Measurements from ENCODE around the gene RCBTB1. TPM values are rescaled to one million over a fixed set of nuclear protein-coding genes. Genes with fewer than 3 reads are reported as not detected.
A peak's percentile ranks its signal among the peaks of the same experiment; 100 is the strongest.

The RCBTB1 gene
- total RNA-seq, 3 donors from 2014 or later: 11.6 to 14.0 (median 11.9) TPM

DNA sequence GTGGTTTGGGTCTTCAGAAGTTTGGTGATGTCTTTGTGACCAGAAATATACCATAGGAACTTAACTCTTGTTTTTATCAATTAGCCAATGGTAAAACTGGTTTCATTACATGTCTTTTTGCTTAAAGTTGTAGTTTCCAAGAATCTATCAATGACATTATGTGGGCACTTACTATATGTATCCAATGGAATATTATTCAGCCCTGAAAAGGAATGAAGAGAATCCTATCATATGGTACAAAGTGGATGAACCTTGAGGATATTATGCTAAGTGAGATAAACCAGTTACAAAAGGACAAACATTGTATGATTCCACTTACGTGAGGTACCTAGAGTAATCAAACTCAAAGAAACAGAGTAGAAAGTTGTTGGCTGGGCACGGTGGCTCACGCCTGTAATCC, 26.4 kb downstream of the RCBTB1 start:
- DNase-seq: no peak
- H3K9me3 Mint-ChIP-seq: no peaks in the 10 kb centered on the region
- no peak overlapping the region for H3K4me3 Mint-ChIP-seq
- no peaks in the 10 kb centered on the region for H3K27me3 Mint-ChIP-seq (ENCODE audit: low read depth)
- ATAC-seq: no peak
- peaks cover 38% of the 10 kb centered on the region for H3K36me3 Mint-ChIP-seq (ENCODE audit: insufficient read depth)
- H3K4me1 Mint-ChIP-seq (ENCODE audit: low read depth): no peaks in the 10 kb centered on the region

DNA sequence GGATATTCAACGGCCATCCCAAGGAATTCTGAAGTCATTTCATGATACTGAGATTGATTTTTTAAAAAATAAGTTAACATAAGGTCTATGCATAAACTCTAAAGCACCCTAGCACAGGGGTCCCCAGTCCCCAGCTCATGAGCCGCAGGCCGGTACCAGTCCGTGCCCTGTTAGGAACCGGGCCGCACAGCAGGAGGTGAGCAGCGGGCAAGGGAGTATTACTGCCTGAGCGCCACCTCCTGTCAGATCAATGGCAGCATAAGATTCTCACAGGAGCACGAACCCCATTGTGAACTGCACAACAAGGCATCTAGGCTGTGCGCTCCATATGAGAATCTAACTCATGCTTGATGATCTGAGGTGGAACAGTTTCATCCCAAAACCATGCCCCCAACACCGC, 31.0 kb downstream of the RCBTB1 start:
- ATAC-seq (no peak), DNase-seq (no peak)
- Mint-ChIP-seq H3K4me1 (ENCODE audit: low read depth) (no peaks in the 10 kb centered on the region), H3K9me3 (no peaks in the 10 kb centered on the region), H3K4me3 (no peak overlapping the region), H3K36me3 (ENCODE audit: insufficient read depth) (peaks cover 37% of the 10 kb centered on the region), H3K27me3 (ENCODE audit: low read depth) (no peaks in the 10 kb centered on the region)

DNA sequence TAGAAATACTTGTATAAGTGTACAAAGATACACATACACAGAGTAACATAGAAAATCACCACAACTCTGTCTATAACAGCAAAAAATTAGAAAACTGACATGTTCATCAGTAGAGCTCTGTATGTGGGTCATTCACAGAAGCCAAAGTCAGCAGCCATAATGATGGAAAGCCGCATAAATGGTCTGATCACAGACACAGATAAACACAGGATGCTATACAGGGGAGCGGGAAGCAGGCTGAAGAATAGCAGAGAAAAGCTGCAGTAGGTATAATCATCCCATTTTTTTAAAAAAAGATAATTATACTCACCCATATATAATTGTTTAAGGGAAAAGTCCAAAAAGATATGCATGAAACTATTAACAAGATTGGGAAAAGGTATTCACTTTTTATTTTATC, 31.5 kb downstream of the RCBTB1 start:
- no peak overlapping the region for H3K4me3 Mint-ChIP-seq
- DNase-seq (no peak), ATAC-seq (no peak)
- H3K4me1 Mint-ChIP-seq (ENCODE audit: low read depth): no peaks in the 10 kb centered on the region
- H3K36me3 Mint-ChIP-seq (ENCODE audit: insufficient read depth): peaks cover 33% of the 10 kb centered on the region
- no peaks in the 10 kb centered on the region for H3K27me3 Mint-ChIP-seq (ENCODE audit: low read depth)
- H3K9me3 Mint-ChIP-seq: no peaks in the 10 kb centered on the region

DNA sequence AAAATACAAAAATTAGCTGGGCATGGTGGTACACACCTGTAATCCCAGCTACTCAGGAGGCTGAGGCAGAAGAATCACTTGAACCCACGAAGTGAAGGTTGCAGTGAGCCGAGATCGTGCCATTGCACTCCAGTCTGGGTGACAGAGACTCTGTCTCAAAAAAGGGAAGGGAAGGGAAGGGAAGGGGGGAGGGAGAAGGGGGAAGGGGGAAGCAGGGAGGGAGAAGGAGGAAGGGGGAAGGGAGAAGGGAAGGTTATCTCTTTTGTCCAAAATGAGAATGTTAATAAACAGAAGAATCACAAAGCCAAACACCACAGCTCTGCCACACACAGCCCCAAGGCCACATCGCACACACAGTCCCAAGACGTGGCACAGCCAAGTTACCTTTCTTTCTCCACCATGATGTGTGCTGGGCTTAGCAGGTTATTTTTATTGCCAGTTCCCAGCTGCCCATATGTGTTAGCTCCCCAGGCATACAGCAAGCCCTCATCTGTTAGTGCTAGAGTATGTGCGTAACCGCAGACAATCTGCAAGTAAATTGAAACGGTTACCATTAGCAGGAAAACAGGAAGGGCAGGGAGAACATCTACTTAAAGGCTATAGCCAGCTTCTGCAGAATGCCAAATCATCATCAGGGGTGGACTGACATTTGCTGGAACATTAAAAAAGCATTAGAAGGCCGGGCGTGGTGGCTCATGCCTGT, 34.3 kb downstream of the RCBTB1 start:
- H3K4me3 Mint-ChIP-seq: no peak overlapping the region
- H3K9me3 Mint-ChIP-seq: no peaks in the 10 kb centered on the region
- no peak for ATAC-seq
- no peak for DNase-seq
- no peaks in the 10 kb centered on the region for H3K27me3 Mint-ChIP-seq (ENCODE audit: low read depth)
- H3K4me1 Mint-ChIP-seq (ENCODE audit: low read depth): no peaks in the 10 kb centered on the region
- H3K36me3 Mint-ChIP-seq (ENCODE audit: insufficient read depth): peaks cover 31% of the 10 kb centered on the region

DNA sequence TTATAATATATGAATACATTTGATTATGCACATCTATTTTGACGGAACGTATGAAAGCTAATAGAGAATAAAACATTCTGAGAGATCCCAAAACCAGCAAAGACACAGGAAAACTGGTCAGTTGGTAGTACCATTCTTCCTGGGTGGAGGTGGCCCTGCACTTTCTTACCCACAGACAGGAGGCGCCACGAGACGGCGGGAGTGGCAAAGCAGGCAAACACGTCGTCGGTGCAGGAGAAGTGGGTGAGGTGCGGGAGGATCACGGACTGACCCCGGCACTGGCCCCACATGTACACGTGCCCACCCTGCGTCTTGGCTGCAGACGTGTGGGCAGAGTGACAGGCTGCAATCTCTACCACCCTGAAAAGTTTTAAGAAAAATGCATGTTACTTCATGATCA, 36.1 kb downstream of the RCBTB1 start:
- Mint-ChIP-seq H3K27me3 (ENCODE audit: low read depth) (no peaks in the 10 kb centered on the region), H3K4me3 (no peak overlapping the region), H3K9me3 (no peaks in the 10 kb centered on the region), H3K4me1 (ENCODE audit: low read depth) (no peaks in the 10 kb centered on the region), H3K36me3 (ENCODE audit: insufficient read depth) (peaks cover 28% of the 10 kb centered on the region)
- no peak for ATAC-seq
- DNase-seq: no peak

DNA sequence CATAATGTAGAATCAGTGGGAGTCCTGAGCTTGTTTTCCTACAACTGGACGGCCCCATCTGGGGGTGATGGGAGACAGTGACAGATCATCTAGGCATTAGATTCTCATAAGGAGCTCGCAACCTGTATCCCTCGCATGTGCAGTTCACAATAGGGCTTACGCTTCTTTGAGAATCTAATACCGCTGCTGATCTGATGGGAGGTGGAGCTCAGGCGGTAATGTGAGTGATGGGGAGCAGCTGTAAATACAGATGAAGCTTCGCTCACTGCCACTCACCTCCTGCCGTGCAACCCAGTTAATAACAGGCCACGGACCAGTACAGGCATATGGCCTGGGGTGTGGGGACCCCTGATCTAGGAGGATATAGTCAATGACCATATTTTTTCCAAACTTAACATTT, 38.8 kb downstream of the RCBTB1 start:
- no peaks in the 10 kb centered on the region for H3K9me3 Mint-ChIP-seq
- H3K36me3 Mint-ChIP-seq (ENCODE audit: insufficient read depth): peaks cover 21% of the 10 kb centered on the region
- no peak overlapping the region for H3K4me3 Mint-ChIP-seq
- H3K4me1 Mint-ChIP-seq (ENCODE audit: low read depth): no peaks in the 10 kb centered on the region
- no peaks in the 10 kb centered on the region for H3K27me3 Mint-ChIP-seq (ENCODE audit: low read depth)
- ATAC-seq (no peak), DNase-seq (no peak)

- Mint-ChIP-seq H3K36me3 (ENCODE audit: insufficient read depth) (peaks cover 21% of the 10 kb centered on the region), H3K27me3 (ENCODE audit: low read depth) (no peaks in the 10 kb centered on the region), H3K9me3 (no peaks in the 10 kb centered on the region), H3K4me1 (ENCODE audit: low read depth) (peaks cover 2% of the 10 kb centered on the region), H3K4me3 (no peak overlapping the region)
- no peak for DNase-seq
- no peak for ATAC-seq
Measured at GRCh38 chr13:49545661-49546060, 39.7 kb downstream of the RCBTB1 start.

DNA sequence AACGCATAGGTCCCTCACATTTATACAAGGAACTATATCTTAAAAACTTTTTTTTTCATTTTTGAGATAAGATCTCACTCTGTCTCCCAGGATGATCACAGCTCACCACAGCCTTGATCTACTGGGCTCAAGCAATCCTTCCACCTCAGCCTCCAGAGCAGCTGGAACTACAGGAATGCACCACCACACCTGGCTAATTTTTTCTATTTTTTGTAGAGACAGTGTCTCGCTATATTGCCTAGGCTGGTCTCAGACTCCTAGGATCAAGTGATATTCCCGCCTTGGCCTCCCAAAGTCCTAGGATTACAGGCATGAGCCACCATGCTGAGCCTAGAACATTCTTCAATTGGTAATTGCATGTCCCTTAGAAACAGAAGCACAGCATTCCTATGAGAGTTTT, 41.7 kb downstream of the RCBTB1 start:
- no peak for DNase-seq
- peaks cover 19% of the 10 kb centered on the region for H3K4me1 Mint-ChIP-seq (ENCODE audit: low read depth)
- no peak for ATAC-seq
- H3K27me3 Mint-ChIP-seq (ENCODE audit: low read depth): no peaks in the 10 kb centered on the region
- H3K4me3 Mint-ChIP-seq: no peak overlapping the region
- H3K36me3 Mint-ChIP-seq (ENCODE audit: insufficient read depth): peaks cover 17% of the 10 kb centered on the region
- no peaks in the 10 kb centered on the region for H3K9me3 Mint-ChIP-seq

DNA sequence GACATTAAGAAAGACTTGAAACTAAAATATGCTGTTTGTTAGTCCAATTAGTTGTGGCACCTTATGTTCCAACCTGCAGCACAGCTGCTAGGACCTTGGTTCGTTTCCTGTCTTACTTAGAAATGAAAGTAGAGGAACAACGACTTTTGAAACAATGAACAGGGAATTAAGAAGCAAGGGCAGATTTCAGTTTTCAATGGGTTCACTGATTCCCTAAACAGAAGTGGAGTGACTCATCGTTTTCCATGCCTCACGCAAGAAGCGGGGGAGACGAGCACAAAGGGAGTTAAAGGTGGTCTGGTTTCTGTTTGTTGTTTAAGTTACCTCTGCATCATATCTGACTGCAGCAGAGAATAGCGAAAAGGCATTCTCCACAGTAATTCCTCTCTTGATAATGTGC, 44.8 kb downstream of the RCBTB1 start:
- H3K27me3 Mint-ChIP-seq (ENCODE audit: low read depth): no peaks in the 10 kb centered on the region
- H3K4me1 Mint-ChIP-seq (ENCODE audit: low read depth): peaks cover 19% of the 10 kb centered on the region
- no peaks in the 10 kb centered on the region for H3K9me3 Mint-ChIP-seq
- ATAC-seq (peak in 1 of 2 donors; percentile 37), DNase-seq (peak; percentile 6)
- peak overlapping the region; percentile 70 for H3K4me3 Mint-ChIP-seq
- H3K36me3 Mint-ChIP-seq (ENCODE audit: insufficient read depth): peaks cover 13% of the 10 kb centered on the region

DNA sequence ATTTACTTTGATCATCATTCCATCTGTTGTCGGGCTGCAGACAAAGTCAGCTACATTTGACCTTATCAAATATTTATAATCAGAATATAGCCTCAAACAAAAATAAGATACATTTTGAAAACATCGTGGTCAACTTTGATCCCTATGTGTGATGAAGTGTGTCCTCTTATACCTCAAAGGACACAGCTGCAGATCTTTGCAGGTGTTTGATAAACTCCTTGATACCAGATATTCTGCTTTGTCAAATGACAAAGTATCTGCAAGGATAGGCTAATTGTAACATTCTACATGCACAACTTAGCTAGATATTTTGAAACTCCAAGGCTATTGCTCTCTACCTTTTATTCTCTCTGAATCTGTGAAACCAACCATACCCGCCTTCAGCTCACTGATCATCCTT, 45.6 kb downstream of the RCBTB1 start:
- Mint-ChIP-seq H3K36me3 (ENCODE audit: insufficient read depth) (peaks cover 17% of the 10 kb centered on the region), H3K9me3 (no peaks in the 10 kb centered on the region), H3K4me3 (no peak overlapping the region), H3K27me3 (ENCODE audit: low read depth) (no peaks in the 10 kb centered on the region), H3K4me1 (ENCODE audit: low read depth) (peaks cover 19% of the 10 kb centered on the region)
- DNase-seq: no peak
- no peak for ATAC-seq

DNA sequence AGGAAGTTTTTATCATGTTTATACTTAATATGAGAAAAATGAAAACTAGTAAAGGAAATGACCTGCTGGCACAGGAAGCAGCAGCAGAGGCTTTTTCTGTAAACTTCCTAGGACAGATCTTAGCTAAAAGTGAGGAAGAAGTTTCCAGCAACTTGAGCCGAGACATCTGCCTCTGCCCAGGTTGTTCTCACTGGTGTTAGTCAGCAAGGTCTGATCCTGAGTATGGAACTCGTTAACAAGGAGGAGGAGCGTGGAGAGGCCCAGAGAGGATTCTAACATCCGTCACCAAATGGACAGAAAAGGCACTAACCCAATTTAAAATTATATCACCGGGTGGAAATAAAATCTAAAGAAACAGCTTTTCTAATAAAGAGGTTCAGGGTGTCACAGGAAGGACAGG, 46.0 kb downstream of the RCBTB1 start:
- Mint-ChIP-seq H3K36me3 (ENCODE audit: insufficient read depth) (peaks cover 15% of the 10 kb centered on the region), H3K4me3 (peak overlapping the region; percentile 3), H3K27me3 (ENCODE audit: low read depth) (no peaks in the 10 kb centered on the region), H3K4me1 (ENCODE audit: low read depth) (peaks cover 19% of the 10 kb centered on the region), H3K9me3 (no peaks in the 10 kb centered on the region)
- ATAC-seq (no peak), DNase-seq (no peak)

DNA sequence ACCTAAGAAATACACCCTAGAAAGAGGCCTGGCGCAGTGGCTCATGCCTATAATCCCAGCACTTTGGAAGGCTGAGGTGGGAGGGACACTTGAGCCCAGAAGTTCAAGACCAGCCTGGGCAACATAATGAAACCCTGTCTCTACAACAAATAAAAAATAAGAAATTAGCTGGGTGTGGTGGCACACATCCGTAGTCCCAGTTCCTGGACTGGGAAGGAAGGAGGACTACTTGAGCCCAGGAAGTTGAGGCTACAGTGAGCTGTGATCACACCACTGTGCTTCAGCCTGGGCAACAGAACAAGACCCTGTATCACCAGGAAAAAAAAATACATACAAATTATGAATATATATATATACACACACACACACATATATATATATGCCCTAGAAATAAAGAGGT, 47.0 kb downstream of the RCBTB1 start:
- Mint-ChIP-seq H3K4me1 (ENCODE audit: low read depth) (peaks cover 19% of the 10 kb centered on the region), H3K27me3 (ENCODE audit: low read depth) (no peaks in the 10 kb centered on the region), H3K36me3 (ENCODE audit: insufficient read depth) (peaks cover 22% of the 10 kb centered on the region), H3K4me3 (no peak overlapping the region), H3K9me3 (no peaks in the 10 kb centered on the region)
- DNase-seq (no peak), ATAC-seq (no peak)

- peaks cover 25% of the 10 kb centered on the region for H3K36me3 Mint-ChIP-seq (ENCODE audit: insufficient read depth)
- DNase-seq (no peak), ATAC-seq (no peak)
- no peaks in the 10 kb centered on the region for H3K9me3 Mint-ChIP-seq
- H3K27me3 Mint-ChIP-seq (ENCODE audit: low read depth): no peaks in the 10 kb centered on the region
- no peak overlapping the region for H3K4me3 Mint-ChIP-seq
- H3K4me1 Mint-ChIP-seq (ENCODE audit: low read depth): peaks cover 23% of the 10 kb centered on the region
Measured at GRCh38 chr13:49536144-49536873, 49.0 kb downstream of the RCBTB1 start.

DNA sequence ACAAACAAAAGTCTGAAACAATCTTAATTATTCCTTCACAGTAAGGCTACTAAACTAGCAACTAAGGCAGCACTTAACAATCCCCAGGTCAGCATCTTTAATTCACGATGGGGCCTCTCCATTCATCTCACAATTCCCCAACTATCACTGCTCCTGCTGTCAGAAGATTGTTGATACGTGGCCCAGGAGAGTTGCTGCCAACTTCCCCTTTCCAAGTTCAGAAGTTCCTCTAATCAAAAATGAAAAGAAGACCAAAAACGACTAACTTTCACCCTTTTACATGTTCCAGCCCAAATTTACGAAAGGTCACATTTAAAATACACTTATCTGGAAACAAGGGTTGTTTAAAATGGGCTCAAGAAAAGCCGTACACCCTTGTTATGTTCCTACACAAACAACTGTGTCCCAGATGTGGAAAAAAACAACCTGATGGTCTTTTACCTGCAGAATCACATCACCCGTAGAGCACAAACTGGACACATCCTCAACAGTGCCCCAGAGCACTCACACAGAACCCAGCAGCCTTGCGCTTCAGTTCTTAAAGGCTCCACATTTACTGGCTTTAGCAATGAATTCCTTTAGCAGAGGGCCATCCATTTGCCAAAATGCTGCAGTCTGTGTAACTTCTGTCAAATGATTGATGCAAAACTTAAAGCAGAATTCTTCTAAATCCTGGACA, 51.6 kb downstream of the RCBTB1 start:
- DNase-seq: no peak
- Mint-ChIP-seq H3K27me3 (ENCODE audit: low read depth) (no peaks in the 10 kb centered on the region), H3K36me3 (ENCODE audit: insufficient read depth) (peaks cover 29% of the 10 kb centered on the region), H3K4me3 (no peak overlapping the region), H3K4me1 (ENCODE audit: low read depth) (peaks cover 6% of the 10 kb centered on the region), H3K9me3 (no peaks in the 10 kb centered on the region)
- no peak for ATAC-seq

DNA sequence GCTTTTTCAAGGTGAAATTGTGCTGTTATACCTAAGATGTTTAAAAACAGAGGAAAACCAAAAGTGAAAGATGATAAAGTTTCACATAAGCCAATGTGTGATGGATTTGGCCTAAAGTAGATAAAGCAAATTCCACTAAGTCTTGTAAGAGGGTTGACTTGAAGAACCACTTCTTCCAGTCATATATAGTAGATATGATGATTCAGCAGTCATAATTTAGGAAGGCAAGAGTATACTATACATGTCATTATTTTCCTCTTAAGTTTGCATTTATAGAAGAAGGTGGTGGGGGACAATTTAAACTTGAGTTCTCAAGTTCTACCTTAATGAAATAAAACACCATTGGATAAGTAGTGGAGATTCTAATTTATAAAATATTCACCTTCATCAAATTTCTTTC, 52.3 kb downstream of the RCBTB1 start:
- no peak for DNase-seq
- H3K4me1 Mint-ChIP-seq (ENCODE audit: low read depth): peaks cover 6% of the 10 kb centered on the region
- ATAC-seq: no peak
- no peaks in the 10 kb centered on the region for H3K27me3 Mint-ChIP-seq (ENCODE audit: low read depth)
- H3K4me3 Mint-ChIP-seq: no peak overlapping the region
- H3K9me3 Mint-ChIP-seq: no peaks in the 10 kb centered on the region
- peaks cover 36% of the 10 kb centered on the region for H3K36me3 Mint-ChIP-seq (ENCODE audit: insufficient read depth)
